HepG2 (cell line): ENCODE measurements around the gene ARPC1A.

Experiments used
- CBX5 ChIP-seq: sonication (generic); formaldehyde crosslinking; IDR thresholded peaks from 2 replicates; pipeline ENCODE4 v1.4.0; 2020; ENCODE audit warnings: missing genetic modification reagents, borderline replicate concordance
- KLF16 ChIP-seq, 2 experiments: sonication (generic) in 1 of 2; formaldehyde crosslinking in 1 of 2; IDR thresholded peaks; 2 replicates each; pipeline versions ENCODE4 v1.6.1 to v1.8.0; 2016 to 2023; ENCODE audit warnings: missing genetic modification reagents in 2 of 2, missing compliant biosample characterization in 1 of 2
- NCOR1 ChIP-seq: fragments of 200-600 bp; sonication (generic); IDR thresholded peaks from 2 replicates; pipeline ENCODE4 v1.7.0; 2017; ENCODE audit warnings: antibody characterized with exemption, low read length, borderline replicate concordance
- NR2C2 ChIP-seq: sonication (generic); formaldehyde crosslinking; IDR thresholded peaks from 2 replicates; pipeline ENCODE4 v1.4.0; 2020; ENCODE audit warnings: missing genetic modification reagents, mild to moderate bottlenecking, moderate library complexity, borderline replicate concordance
- POLR2AphosphoS5 ChIP-seq: IDR thresholded peaks from 2 replicates; pipeline ENCODE4 v1.6.1; 2012; ENCODE audit warnings: low read depth, low read length
- ZNF274 ChIP-seq: sonication (generic); formaldehyde crosslinking; IDR thresholded peaks from 2 replicates; pipeline ENCODE4 v1.5.1; 2020; ENCODE audit warnings: mild to moderate bottlenecking, missing genetic modification reagents
- TF ChIP-seq, protein P1 (sequence below): sonication (generic); formaldehyde crosslinking; conservative IDR thresholded peaks from 2 replicates; pipeline ENCODE4 v1.4.0; 2020; ENCODE audit warnings: missing genetic modification reagents

GRCh38 chr7:99309111-99309510 is 16.6 kb upstream of the ARPC1A start:
- TF ChIP-seq NR2C2: no peak
- no peak for TF ChIP-seq KLF16 (CRISPR knock-in tag; IDR thresholded peaks at IDR 0.05)
- TF ChIP-seq CBX5 (CRISPR knock-in tag): no peak
- TF ChIP-seq NCOR1: no peak
- TF ChIP-seq ZNF274 (CRISPR knock-in tag): no peak
- TF ChIP-seq POLR2AphosphoS5: no peak
- TF ChIP-seq, protein P1, sequence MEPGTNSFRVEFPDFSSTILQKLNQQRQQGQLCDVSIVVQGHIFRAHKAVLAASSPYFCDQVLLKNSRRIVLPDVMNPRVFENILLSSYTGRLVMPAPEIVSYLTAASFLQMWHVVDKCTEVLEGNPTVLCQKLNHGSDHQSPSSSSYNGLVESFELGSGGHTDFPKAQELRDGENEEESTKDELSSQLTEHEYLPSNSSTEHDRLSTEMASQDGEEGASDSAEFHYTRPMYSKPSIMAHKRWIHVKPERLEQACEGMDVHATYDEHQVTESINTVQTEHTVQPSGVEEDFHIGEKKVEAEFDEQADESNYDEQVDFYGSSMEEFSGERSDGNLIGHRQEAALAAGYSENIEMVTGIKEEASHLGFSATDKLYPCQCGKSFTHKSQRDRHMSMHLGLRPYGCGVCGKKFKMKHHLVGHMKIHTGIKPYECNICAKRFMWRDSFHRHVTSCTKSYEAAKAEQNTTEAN (CRISPR knock-in tag): no peak
